Activated T-helper 2 cell treated with anti-CD3 and anti-CD28 coated beads, Interferon-gamma antibody, Interleukin-2, Interleukin-4, amounts not matched to agents 10 μg/mL and 5 μg/mL and 100 μg/mL, durations not matched to agents 14 hours and 24 hours and 36 hours (primary cell): ENCODE data around the gene ASB18. TPM values are rescaled to one million over a fixed set of nuclear protein-coding genes. Genes with fewer than 3 reads are reported as not detected.
A peak's percentile ranks its signal among the peaks of the same experiment; 100 is the strongest.

Experiments used
- DNase-seq: peaks from one replicate; pipeline ENCODE4 v3.0.0; 2021; ENCODE audit warnings: low spot score
- H3K27ac Mint-ChIP-seq: one replicate; pipeline ENCODE4 v1.8.0; 2021; ENCODE audit warnings: mixed read lengths
- H3K27me3 Mint-ChIP-seq: one replicate; pipeline ENCODE4 v1.8.0; 2021; ENCODE audit warnings: low read depth, mixed read lengths
- H3K36me3 Mint-ChIP-seq: one replicate; pipeline ENCODE4 v1.8.0; 2021; ENCODE audit warnings: low read depth, mixed read lengths
- H3K4me1 Mint-ChIP-seq: one replicate; pipeline ENCODE4 v1.8.0; 2021; ENCODE audit warnings: low read depth, mixed read lengths
- H3K4me3 Mint-ChIP-seq: one replicate; pipeline ENCODE4 v1.8.0; 2021; ENCODE audit warnings: low read depth, mild to moderate bottlenecking, moderate library complexity, mixed read lengths
- H3K9me3 Mint-ChIP-seq: one replicate; pipeline ENCODE4 v1.8.0; 2021; ENCODE audit warnings: mixed read lengths
- intact Hi-C: fragments of 100-400 bp; cut with micrococcal nuclease; formaldehyde crosslinking; loops from one replicate; pipeline ENCODE4 v1.15.1; 2023
- total RNA-seq: library from RNA; stranded (reverse); gene quantifications from 2 replicates; pipeline ENCODE4 v1.2.3, GENCODE V29; 2022

The ASB18 gene
- total RNA-seq, 1 donor from 2014 or later, result not detected

- Mint-ChIP-seq H3K27me3 (peaks cover 35% of the 10 kb centered on the region), H3K27ac (no peak overlapping the region)
Measured at GRCh38 chr2:236180076-236180816, 84.0 kb downstream of the ASB18 start.

GRCh38 chr2:236179236-236180075 is 84.8 kb downstream of the ASB18 start:
- no peak overlapping the region for H3K27ac Mint-ChIP-seq
- H3K4me3 Mint-ChIP-seq, result no peak overlapping the region
- H3K4me1 Mint-ChIP-seq, result peaks cover 4% of the 10 kb centered on the region
- intact Hi-C loops, result loop anchor here (2.0 to 5.0 kb wide), 3 partner anchors 15 to 507 kb away; no protein-coding TSS in a partner anchor
- H3K9me3 Mint-ChIP-seq, result no peaks in the 10 kb centered on the region
- DNase-seq, result no peak
- no peaks in the 10 kb centered on the region for H3K36me3 Mint-ChIP-seq
- H3K27me3 Mint-ChIP-seq, result peaks cover 43% of the 10 kb centered on the region

More at GRCh38 chr2:236180076-236180816, 84.0 kb downstream of the ASB18 start:
- no peak for DNase-seq
- intact Hi-C loops, result loop anchor here (2.0 to 5.0 kb wide), 2 partner anchors 15 to 398 kb away; no protein-coding TSS in a partner anchor
- Mint-ChIP-seq H3K4me1 (peaks cover 4% of the 10 kb centered on the region), H3K9me3 (no peaks in the 10 kb centered on the region), H3K36me3 (no peaks in the 10 kb centered on the region), H3K4me3 (no peak overlapping the region)

- intact Hi-C loops, result loop anchor here (5.0 kb wide), 1 partner anchor 507 kb away; no protein-coding TSS in a partner anchor
- no peak overlapping the region for H3K27ac Mint-ChIP-seq
- H3K9me3 Mint-ChIP-seq, result no peaks in the 10 kb centered on the region
- no peak for DNase-seq
- H3K27me3 Mint-ChIP-seq, result peaks cover 49% of the 10 kb centered on the region
- H3K4me1 Mint-ChIP-seq, result peaks cover 4% of the 10 kb centered on the region
- no peaks in the 10 kb centered on the region for H3K36me3 Mint-ChIP-seq
- no peak overlapping the region for H3K4me3 Mint-ChIP-seq
Measured at GRCh38 chr2:236178890-236179235, 85.3 kb downstream of the ASB18 start.

GRCh38 chr2:236177967-236178889 is 86.0 kb downstream of the ASB18 start:
- H3K4me1 Mint-ChIP-seq, result peaks cover 4% of the 10 kb centered on the region
- no peak overlapping the region for H3K27ac Mint-ChIP-seq
- intact Hi-C loops, result loop anchor here (5.0 kb wide), 1 partner anchor 506 kb away; no protein-coding TSS in a partner anchor
- DNase-seq, result no peak
- H3K36me3 Mint-ChIP-seq, result no peaks in the 10 kb centered on the region
- no peaks in the 10 kb centered on the region for H3K9me3 Mint-ChIP-seq
- H3K4me3 Mint-ChIP-seq, result peak overlapping the region; percentile 30
- peaks cover 53% of the 10 kb centered on the region for H3K27me3 Mint-ChIP-seq

- Mint-ChIP-seq H3K9me3 (no peaks in the 10 kb centered on the region), H3K4me1 (peaks cover 4% of the 10 kb centered on the region), H3K27me3 (peaks cover 56% of the 10 kb centered on the region), H3K4me3 (no peak overlapping the region), H3K27ac (no peak overlapping the region), H3K36me3 (no peaks in the 10 kb centered on the region)
- no peak for DNase-seq
- intact Hi-C loops, result loop anchor here (5.0 kb wide), 1 partner anchor 505 kb away; no protein-coding TSS in a partner anchor
Measured at GRCh38 chr2:236177604-236177966, 86.6 kb downstream of the ASB18 start.

GRCh38 chr2:236176951-236177350 is 87.3 kb downstream of the ASB18 start:
- H3K27ac Mint-ChIP-seq, result no peak overlapping the region
- intact Hi-C loops, result loop anchor here (5.0 kb wide), 1 partner anchor 505 kb away; no protein-coding TSS in a partner anchor
- H3K27me3 Mint-ChIP-seq, result peaks cover 61% of the 10 kb centered on the region
- DNase-seq, result no peak
- H3K4me3 Mint-ChIP-seq, result no peak overlapping the region
- H3K9me3 Mint-ChIP-seq, result no peaks in the 10 kb centered on the region
- peaks cover 4% of the 10 kb centered on the region for H3K4me1 Mint-ChIP-seq
- no peaks in the 10 kb centered on the region for H3K36me3 Mint-ChIP-seq

- H3K36me3 Mint-ChIP-seq, result no peaks in the 10 kb centered on the region
- H3K9me3 Mint-ChIP-seq, result no peaks in the 10 kb centered on the region
- no peak for DNase-seq
- no peak overlapping the region for H3K27ac Mint-ChIP-seq
- peaks cover 4% of the 10 kb centered on the region for H3K4me1 Mint-ChIP-seq
- intact Hi-C loops, result loop anchor here (5.0 kb wide), 1 partner anchor 504 kb away; no protein-coding TSS in a partner anchor
- H3K4me3 Mint-ChIP-seq, result no peak overlapping the region
- H3K27me3 Mint-ChIP-seq, result peaks cover 66% of the 10 kb centered on the region
Measured at GRCh38 chr2:236176417-236176816, 87.8 kb downstream of the ASB18 start.

- Mint-ChIP-seq H3K9me3 (no peaks in the 10 kb centered on the region), H3K27me3 (peaks cover 70% of the 10 kb centered on the region), H3K4me1 (peaks cover 4% of the 10 kb centered on the region), H3K36me3 (no peaks in the 10 kb centered on the region), H3K4me3 (no peak overlapping the region), H3K27ac (no peak overlapping the region)
- DNase-seq, result no peak
- intact Hi-C loops, result loop anchor here (5.0 kb wide), 1 partner anchor 503 kb away; no protein-coding TSS in a partner anchor
Measured at GRCh38 chr2:236175548-236176150, 88.6 kb downstream of the ASB18 start.

- DNase-seq, result no peak
- Mint-ChIP-seq H3K27me3 (peaks cover 74% of the 10 kb centered on the region), H3K4me1 (peaks cover 4% of the 10 kb centered on the region), H3K9me3 (no peaks in the 10 kb centered on the region), H3K4me3 (no peak overlapping the region), H3K27ac (no peak overlapping the region), H3K36me3 (no peaks in the 10 kb centered on the region)
- intact Hi-C loops, result loop anchor here (5.0 kb wide), 1 partner anchor 63 kb away; no protein-coding TSS in a partner anchor
Measured at GRCh38 chr2:236173729-236174607, 90.2 kb downstream of the ASB18 start.

GRCh38 chr2:236173036-236173728 is 91.0 kb downstream of the ASB18 start:
- intact Hi-C loops, result loop anchor here (5.0 kb wide), 1 partner anchor 64 kb away; no protein-coding TSS in a partner anchor
- no peaks in the 10 kb centered on the region for H3K36me3 Mint-ChIP-seq
- no peak for DNase-seq

More at GRCh38 chr2:236173036-236173728, 91.0 kb downstream of the ASB18 start:
- Mint-ChIP-seq H3K4me1 (peaks cover under 1% of the 10 kb centered on the region), H3K27ac (no peak overlapping the region), H3K27me3 (peaks cover 70% of the 10 kb centered on the region), H3K9me3 (no peaks in the 10 kb centered on the region), H3K4me3 (no peak overlapping the region)
